ENCODE data around the gene CERS4.
"Not testable (repeated sequence)": the region's sequence is repeated elsewhere in the genome, so short reads cannot be mapped to it uniquely, and the experiment has no call there.

The CERS4 gene

DNA sequence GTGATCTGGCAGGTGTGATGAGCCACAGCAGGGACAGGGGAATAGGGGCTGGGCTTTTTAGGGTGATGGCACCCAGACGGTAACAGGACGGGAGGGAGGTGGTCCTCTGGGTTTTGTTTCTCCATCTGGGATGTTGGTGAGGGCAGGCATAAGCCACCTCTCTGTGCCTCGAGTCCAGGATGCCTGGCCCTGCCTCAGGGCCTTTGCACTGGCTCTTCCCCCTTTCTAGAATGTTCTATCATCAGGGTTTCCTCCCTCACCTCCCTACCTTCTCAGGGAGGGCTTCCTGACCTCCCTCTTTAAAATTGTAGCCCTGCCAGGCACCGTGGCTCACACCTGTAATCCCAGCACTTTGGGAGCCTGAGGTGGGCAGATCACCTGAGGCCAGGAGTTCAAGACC is 6.6 kb downstream of the CERS4 start:
- peaks cover 9% of the 10 kb centered on the region for H3K36me3 Mint-ChIP-seq (ENCODE audit: insufficient read depth)
- H3K27ac Mint-ChIP-seq, result peak overlapping the region in 1 of 2 donors; percentile 13

DNA sequence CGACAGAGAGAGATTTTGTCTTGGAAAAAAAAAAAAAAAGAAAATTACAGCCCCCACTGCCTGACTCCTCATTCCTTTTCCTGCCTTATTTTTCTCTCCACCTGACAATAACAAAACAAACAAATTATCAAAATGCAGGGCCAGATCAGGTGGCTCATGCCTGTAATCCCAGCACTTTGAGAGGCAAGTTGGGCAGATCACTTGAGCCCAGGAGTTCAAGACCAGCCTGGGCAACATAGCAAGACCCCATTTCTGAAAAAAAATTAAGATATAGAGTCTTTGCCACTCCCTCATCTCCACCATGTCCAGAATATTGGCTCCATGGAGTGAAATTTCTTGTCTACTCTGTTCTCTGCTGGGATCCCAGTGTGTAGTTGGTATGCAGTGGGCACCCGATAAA is 7.2 kb downstream of the CERS4 start:
- DNase-seq (no peak), ATAC-seq (replicated peaks) (no peak)
- peaks cover 9% of the 10 kb centered on the region for H3K36me3 Mint-ChIP-seq (ENCODE audit: insufficient read depth)
- peaks cover 26 to 28% of the 10 kb centered on the region in 2 donors for H3K4me1 Mint-ChIP-seq (ENCODE audit: low read depth in 2 of 2)
- peak overlapping the region; percentile 65 to 74 for H3K27ac Mint-ChIP-seq
- no peaks in the 10 kb centered on the region for H3K27me3 Mint-ChIP-seq
- H3K9me3 Mint-ChIP-seq, result no peaks in the 10 kb centered on the region
- no peak overlapping the region for H3K4me3 Mint-ChIP-seq

More for the DNA sequence above, 6.6 kb downstream of the CERS4 start:
- DNase-seq (no peak), ATAC-seq (replicated peaks) (no peak)
- peaks cover 28% of the 10 kb centered on the region in 2 donors for H3K4me1 Mint-ChIP-seq (ENCODE audit: low read depth in 2 of 2)
- H3K27me3 Mint-ChIP-seq, result no peaks in the 10 kb centered on the region
- no peaks in the 10 kb centered on the region for H3K9me3 Mint-ChIP-seq
- no peak overlapping the region for H3K4me3 Mint-ChIP-seq

- Mint-ChIP-seq H3K27ac (peak overlapping the region; percentile 8 to 54), H3K4me1 (ENCODE audit: low read depth in 2 of 2) (peaks cover 16 to 20% of the 10 kb centered on the region in 2 donors), H3K36me3 (ENCODE audit: insufficient read depth) (peaks cover 13% of the 10 kb centered on the region)
- not testable (repeated sequence) for ATAC-seq (replicated peaks); H3K27me3 Mint-ChIP-seq; H3K9me3 Mint-ChIP-seq; H3K4me3 Mint-ChIP-seq; DNase-seq
These were observed 9.0 kb downstream of the CERS4 start for GRCh38 chr19:8218127-8218526.

DNA sequence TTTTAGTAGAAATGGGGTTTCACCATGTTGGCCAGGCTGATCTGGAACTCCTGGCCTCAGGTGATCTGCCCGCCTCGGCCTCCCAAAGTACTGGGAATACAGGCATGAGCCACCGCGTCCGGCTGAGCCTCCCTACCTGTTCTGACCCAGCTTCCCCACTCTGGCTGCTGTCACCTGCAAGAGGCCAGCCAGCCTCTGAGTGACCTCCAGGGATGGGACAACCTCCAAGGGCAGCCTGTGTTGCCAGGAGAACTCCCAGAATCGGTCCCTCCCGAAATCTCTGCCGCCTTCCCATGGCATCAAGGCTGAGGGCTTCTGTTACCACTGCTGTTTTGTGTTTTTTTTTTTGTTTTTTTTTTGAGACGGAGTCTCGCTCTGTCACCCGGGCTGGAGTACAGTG is 11.3 kb downstream of the CERS4 start:
- DNase-seq (no peak), ATAC-seq (replicated peaks) (no peak)
- peak overlapping the region in 1 of 2 donors; percentile 68 for H3K27ac Mint-ChIP-seq
- H3K4me1 Mint-ChIP-seq (ENCODE audit: low read depth in 2 of 2), result peaks cover 14 to 16% of the 10 kb centered on the region in 2 donors
- H3K36me3 Mint-ChIP-seq (ENCODE audit: insufficient read depth), result peaks cover 17% of the 10 kb centered on the region
- no peaks in the 10 kb centered on the region for H3K27me3 Mint-ChIP-seq
- no peaks in the 10 kb centered on the region for H3K9me3 Mint-ChIP-seq
- no peak overlapping the region for H3K4me3 Mint-ChIP-seq

DNA sequence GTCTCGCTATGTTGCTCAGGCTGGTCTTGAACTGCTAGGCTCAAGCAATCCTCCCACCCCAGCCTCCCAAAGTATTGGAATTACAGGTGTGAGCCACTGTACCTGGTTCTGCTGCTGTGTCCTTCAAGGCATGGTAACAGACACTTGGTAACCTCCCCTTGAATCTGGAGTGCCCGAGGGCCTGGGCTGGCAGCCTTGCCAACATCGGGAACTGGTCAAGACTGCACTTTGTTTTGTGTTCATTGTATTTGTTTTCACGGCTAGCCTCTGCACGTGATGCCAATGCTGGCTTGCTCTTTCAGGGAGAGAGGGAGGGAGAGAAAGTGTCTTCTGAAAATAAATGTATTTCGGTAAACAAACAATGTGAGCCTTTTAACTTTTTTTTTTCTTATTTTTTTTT is 12.0 kb downstream of the CERS4 start:
- ATAC-seq (replicated peaks) (no peak), DNase-seq (no peak)
- H3K27ac Mint-ChIP-seq, result peak overlapping the region in 1 of 2 donors; percentile 68
- H3K36me3 Mint-ChIP-seq (ENCODE audit: insufficient read depth), result peaks cover 14% of the 10 kb centered on the region
- peaks cover 16 to 18% of the 10 kb centered on the region in 2 donors for H3K4me1 Mint-ChIP-seq (ENCODE audit: low read depth in 2 of 2)
- H3K27me3 Mint-ChIP-seq, result no peaks in the 10 kb centered on the region
- no peaks in the 10 kb centered on the region for H3K9me3 Mint-ChIP-seq
- no peak overlapping the region for H3K4me3 Mint-ChIP-seq

- not testable (repeated sequence) for H3K9me3 Mint-ChIP-seq; H3K4me3 Mint-ChIP-seq; H3K27me3 Mint-ChIP-seq; ATAC-seq (replicated peaks); DNase-seq
- Mint-ChIP-seq H3K27ac (peak overlapping the region in 1 of 2 donors; percentile 6), H3K4me1 (ENCODE audit: low read depth in 2 of 2) (peaks cover 9 to 12% of the 10 kb centered on the region in 2 donors), H3K36me3 (ENCODE audit: insufficient read depth) (peaks cover 14% of the 10 kb centered on the region)
These were observed 14.3 kb downstream of the CERS4 start for GRCh38 chr19:8223442-8223841.

- peaks cover 9 to 12% of the 10 kb centered on the region in 2 donors for H3K4me1 Mint-ChIP-seq (ENCODE audit: low read depth in 2 of 2)
- H3K4me3 Mint-ChIP-seq, result no peak overlapping the region
- H3K27ac Mint-ChIP-seq, result no peak overlapping the region
- ATAC-seq (replicated peaks) (no peak), DNase-seq (no peak)
- peaks cover 15% of the 10 kb centered on the region for H3K36me3 Mint-ChIP-seq (ENCODE audit: insufficient read depth)
- H3K9me3 Mint-ChIP-seq, result no peaks in the 10 kb centered on the region
- H3K27me3 Mint-ChIP-seq, result no peaks in the 10 kb centered on the region
These were observed 15.4 kb downstream of the CERS4 start for GRCh38 chr19:8224394-8225145.

DNA sequence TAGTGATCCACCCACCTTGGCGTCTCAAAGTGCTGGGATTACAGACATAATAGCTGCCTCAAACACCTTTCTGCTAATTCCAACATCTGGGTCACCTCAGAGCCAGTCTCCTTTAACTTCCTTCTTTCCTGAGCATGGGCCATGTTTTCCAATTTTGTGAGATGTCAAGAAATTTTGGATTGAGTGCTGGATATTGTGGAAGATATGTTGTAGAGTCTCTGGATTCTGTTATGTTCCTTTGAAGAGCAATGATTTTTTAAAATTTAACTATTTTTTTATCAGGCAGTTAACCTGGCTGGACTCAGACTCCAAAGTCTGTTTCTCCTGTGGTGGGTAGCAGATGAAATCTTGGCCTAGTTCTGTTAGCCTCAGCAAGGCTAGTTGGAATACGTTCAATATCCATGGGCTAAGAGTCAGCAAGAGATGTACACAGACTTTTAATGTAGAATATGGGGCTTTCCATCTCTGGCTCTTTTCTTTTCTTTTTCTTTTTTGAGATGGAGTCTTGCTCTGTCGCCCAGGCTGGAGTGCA is 22.0 kb downstream of the CERS4 start:
- DNase-seq (no peak), ATAC-seq (replicated peaks) (no peak)
- Mint-ChIP-seq H3K4me1 (ENCODE audit: low read depth in 2 of 2) (peaks cover 2 to 3% of the 10 kb centered on the region in 2 donors), H3K27ac (peak overlapping the region; percentile 59 to 65), H3K36me3 (ENCODE audit: insufficient read depth) (peaks cover 7% of the 10 kb centered on the region), H3K9me3 (no peaks in the 10 kb centered on the region), H3K27me3 (no peaks in the 10 kb centered on the region), H3K4me3 (no peak overlapping the region)

DNA sequence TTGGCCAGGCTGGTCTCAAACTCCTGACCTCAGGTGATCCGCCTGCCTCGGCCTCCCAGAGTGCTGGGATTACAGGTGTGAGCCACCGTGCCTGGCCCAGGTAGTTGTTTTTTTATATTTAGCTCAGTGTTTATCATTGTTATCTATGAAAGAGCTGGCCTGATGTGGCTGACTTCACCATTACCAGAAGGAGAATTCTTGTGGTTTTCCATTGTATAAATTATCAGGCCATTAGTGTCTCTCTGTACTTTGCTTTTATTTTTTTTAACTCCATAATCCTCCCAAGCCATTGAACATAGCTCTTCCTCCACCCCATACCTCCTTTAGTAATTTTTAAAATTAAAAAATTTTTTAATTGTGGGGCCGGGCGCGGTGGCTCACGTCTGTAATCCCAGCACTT is 24.2 kb downstream of the CERS4 start:
- H3K27ac Mint-ChIP-seq, result peak overlapping the region in 1 of 2 donors; percentile 65
- H3K36me3 Mint-ChIP-seq (ENCODE audit: insufficient read depth), result peaks cover 10% of the 10 kb centered on the region
- no peaks in the 10 kb centered on the region for H3K9me3 Mint-ChIP-seq
- no peak for DNase-seq
- no peaks in the 10 kb centered on the region for H3K27me3 Mint-ChIP-seq
- no peak for ATAC-seq (replicated peaks)
- no peak overlapping the region for H3K4me3 Mint-ChIP-seq
- H3K4me1 Mint-ChIP-seq (ENCODE audit: low read depth in 2 of 2), result peaks cover 0 to 2% of the 10 kb centered on the region in 2 donors

DNA sequence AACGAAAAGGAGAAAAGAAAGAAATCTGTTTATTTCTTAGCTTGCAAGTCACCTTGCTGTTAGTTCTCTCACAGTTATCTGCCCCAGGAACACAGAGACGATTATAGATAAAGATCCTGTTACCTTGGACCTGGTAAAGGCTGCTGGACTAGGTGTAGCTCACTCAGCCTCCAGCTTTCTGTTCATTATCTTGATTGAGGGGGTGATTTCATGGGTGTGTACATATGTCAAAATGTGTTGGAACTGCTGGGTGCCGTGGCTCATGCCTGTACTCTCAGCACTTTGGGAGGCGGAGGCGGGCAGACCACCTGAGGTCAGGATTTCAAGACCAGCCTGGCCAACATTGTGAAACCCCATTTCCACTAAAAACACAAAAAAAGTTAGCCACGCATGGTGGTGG is 27.9 kb downstream of the CERS4 start:
- peaks cover 18 to 20% of the 10 kb centered on the region in 2 donors for H3K4me1 Mint-ChIP-seq (ENCODE audit: low read depth in 2 of 2)
- no peak overlapping the region for H3K4me3 Mint-ChIP-seq
- peak overlapping the region in 1 of 2 donors; percentile 23 for H3K27ac Mint-ChIP-seq
- no peak for DNase-seq
- H3K36me3 Mint-ChIP-seq (ENCODE audit: insufficient read depth), result peaks cover 19% of the 10 kb centered on the region
- no peak for ATAC-seq (replicated peaks)
- no peaks in the 10 kb centered on the region for H3K27me3 Mint-ChIP-seq
- H3K9me3 Mint-ChIP-seq, result no peaks in the 10 kb centered on the region

- Mint-ChIP-seq H3K9me3 (no peaks in the 10 kb centered on the region), H3K27ac (peak overlapping the region; percentile 27 to 94), H3K27me3 (no peaks in the 10 kb centered on the region), H3K36me3 (ENCODE audit: insufficient read depth) (peaks cover 19% of the 10 kb centered on the region), H3K4me1 (ENCODE audit: low read depth in 2 of 2) (peaks cover 23 to 24% of the 10 kb centered on the region in 2 donors), H3K4me3 (no peak overlapping the region)
- ATAC-seq (replicated peaks) (no peak), DNase-seq (no peak)
These were observed 29.1 kb downstream of the CERS4 start for GRCh38 chr19:8238251-8238650.

DNA sequence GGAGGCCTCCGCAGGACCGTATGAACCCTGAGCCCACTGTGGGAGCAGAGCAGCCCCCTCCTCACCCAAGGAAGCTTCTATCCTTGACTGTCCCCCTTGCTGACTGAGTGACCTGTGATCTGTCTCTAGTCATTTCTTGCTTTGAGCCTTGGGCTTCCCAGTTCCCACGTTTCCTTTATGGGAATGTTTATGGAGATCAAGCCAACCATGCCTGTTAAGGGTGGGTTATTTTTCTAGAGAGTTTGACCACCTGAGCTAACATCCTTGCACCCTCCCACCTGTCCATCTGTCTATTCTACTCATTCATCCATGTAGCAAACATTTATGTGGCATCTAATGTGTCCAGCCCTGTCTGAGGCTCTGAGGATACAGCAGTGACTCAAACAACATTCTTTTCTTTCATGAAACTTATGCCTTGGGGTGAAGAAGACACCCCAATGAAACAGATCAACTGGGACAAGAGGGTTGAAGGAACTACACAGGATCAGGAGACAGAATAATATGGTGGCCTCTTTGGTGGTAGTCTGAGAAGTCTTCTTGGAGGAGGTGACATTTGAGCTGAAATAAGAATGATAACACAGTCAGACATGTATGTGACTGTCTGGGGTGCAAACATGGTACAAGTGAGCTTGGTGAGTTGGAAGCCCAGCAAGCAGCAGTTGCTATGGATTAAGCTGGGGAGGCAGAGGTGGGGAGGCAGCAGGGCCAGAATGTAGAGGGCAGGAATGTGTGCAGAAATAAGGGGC is 30.5 kb downstream of the CERS4 start:
- no peak for DNase-seq
- Mint-ChIP-seq H3K9me3 (no peaks in the 10 kb centered on the region), H3K36me3 (ENCODE audit: insufficient read depth) (peaks cover 16% of the 10 kb centered on the region), H3K27me3 (no peaks in the 10 kb centered on the region), H3K4me3 (peak overlapping the region; percentile 45 to 68), H3K4me1 (ENCODE audit: low read depth in 2 of 2) (peaks cover 26% of the 10 kb centered on the region in 2 donors), H3K27ac (peak overlapping the region; percentile 86 to 94)
- ATAC-seq (replicated peaks), result peak; percentile 8

DNA sequence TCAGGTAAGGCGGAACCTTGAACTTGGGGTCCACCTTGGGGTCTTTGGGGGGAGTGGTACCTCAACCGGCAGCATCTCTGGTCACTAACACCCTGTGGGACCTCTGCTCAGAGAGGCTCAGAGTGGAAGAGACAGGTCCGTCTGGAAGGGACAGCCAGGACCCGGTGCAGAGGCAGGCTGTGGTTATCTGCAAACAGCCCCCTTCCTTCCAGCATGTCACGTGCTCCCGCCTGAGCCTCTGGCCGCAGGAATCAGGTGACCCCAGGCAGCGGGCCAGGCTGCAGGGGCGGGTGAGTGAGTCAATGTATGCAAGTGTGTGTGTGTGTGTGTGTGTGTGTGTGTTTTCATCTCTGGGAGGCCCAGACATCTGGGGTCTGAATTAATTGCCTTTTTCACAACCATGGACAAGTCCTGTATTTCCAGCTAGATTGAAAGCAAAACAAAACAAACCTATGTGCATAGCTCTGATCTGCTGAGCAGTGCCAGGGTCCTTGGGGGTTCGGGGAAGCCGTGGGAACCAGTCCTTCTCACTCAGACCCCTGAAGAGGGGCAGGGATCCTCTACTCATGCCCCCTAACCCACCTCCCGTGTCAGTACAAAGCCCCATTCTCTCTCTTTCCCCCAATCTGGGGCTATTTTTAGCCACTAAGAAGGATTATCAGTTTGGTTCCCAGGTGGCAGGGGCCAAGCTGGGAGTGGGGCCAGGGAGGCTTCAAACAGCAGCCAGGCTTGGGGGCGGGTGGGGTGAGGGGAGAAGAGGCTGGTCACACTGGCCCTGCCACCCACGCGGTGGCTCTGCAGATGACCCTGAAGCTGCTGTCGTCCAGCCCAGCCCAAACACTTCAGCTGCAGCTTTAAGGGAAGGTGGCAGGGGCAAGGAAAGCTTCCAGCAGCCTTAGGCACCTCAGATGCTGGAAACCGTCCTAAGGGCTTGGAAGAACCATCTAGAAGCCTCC is 31.4 kb downstream of the CERS4 start:
- DNase-seq (peak; percentile 51 to 55 (median 55)), ATAC-seq (replicated peaks) (peak; percentile 98)
- H3K4me3 Mint-ChIP-seq, result peak overlapping the region; percentile 45 to 68
- H3K27me3 Mint-ChIP-seq, result no peaks in the 10 kb centered on the region
- peaks cover 26% of the 10 kb centered on the region in 2 donors for H3K4me1 Mint-ChIP-seq (ENCODE audit: low read depth in 2 of 2)
- H3K9me3 Mint-ChIP-seq, result no peaks in the 10 kb centered on the region
- peak overlapping the region; percentile 86 to 94 for H3K27ac Mint-ChIP-seq
- peaks cover 16% of the 10 kb centered on the region for H3K36me3 Mint-ChIP-seq (ENCODE audit: insufficient read depth)
